Lung (tissue), 12 donors: ENCODE data around the gene CRISPLD2. TPM values are rescaled to one million over a fixed set of nuclear protein-coding genes. Genes with fewer than 3 reads are reported as not detected.

Experiments used
- ATAC-seq: fragments of 200-7000 bp; cut with Tn5 transposase; one replicate; pipeline ENCODE4 v1.9.1; 2020; ENCODE audit warnings: moderate number of reproducible peaks; ENCODE audit not compliant: insufficient read depth, low FRiP score
- DNase-seq, 3 donors: peaks; one replicate each; pipeline ENCODE4 v3.0.0-alpha.2; 2013 to 2017
- H3K27ac ChIP-seq, 2 donors: one replicate each; pipeline ENCODE4 v1.5.1; 2013; ENCODE audit warnings: mild to moderate bottlenecking in 2 of 2, moderate library complexity in 2 of 2, control low read depth in 1 of 2, inconsistent platforms in 1 of 2, low read depth in 1 of 2, low read length in 1 of 2
- H3K27me3 ChIP-seq, 3 donors: one replicate each; pipeline ENCODE4 v1.5.1; 2013; ENCODE audit warnings: low read length in 2 of 3; ENCODE audit not compliant: control insufficient read depth in 3 of 3, insufficient read depth in 3 of 3
- H3K36me3 ChIP-seq, 4 donors: one replicate each; pipeline ENCODE4 v1.5.1; 2013; ENCODE audit warnings: low read length in 4 of 4, mild to moderate bottlenecking in 1 of 4, moderate library complexity in 1 of 4; ENCODE audit not compliant: control insufficient read depth in 4 of 4, insufficient read depth in 4 of 4
- H3K4me1 ChIP-seq, 5 donors: one replicate each; pipeline ENCODE4 v1.5.1; 2013; ENCODE audit warnings: low read length in 5 of 5, mild to moderate bottlenecking in 2 of 5, moderate library complexity in 1 of 5; ENCODE audit not compliant: control insufficient read depth in 5 of 5, insufficient read depth in 5 of 5
- H3K4me3 ChIP-seq: one replicate; pipeline ENCODE4 v1.5.1; 2013; ENCODE audit warnings: mild to moderate bottlenecking, control low read depth, moderate library complexity
- H3K9ac ChIP-seq, 2 donors: one replicate each; pipeline ENCODE4 v1.5.1; 2013; ENCODE audit warnings: low read length in 2 of 2, control low read depth in 1 of 2; ENCODE audit not compliant: insufficient read depth in 1 of 2
- H3K9me3 ChIP-seq, 4 donors: one replicate each; pipeline ENCODE4 v1.5.1; 2013; ENCODE audit warnings: low read length in 3 of 4, mild to moderate bottlenecking in 1 of 4, moderate library complexity in 1 of 4; ENCODE audit not compliant: control insufficient read depth in 4 of 4, insufficient read depth in 3 of 4
- CTCF ChIP-seq: IDR thresholded peaks from 2 replicates; pipeline ENCODE4 v1.5.1; 2012; ENCODE audit warnings: mild to moderate bottlenecking; ENCODE audit errors: control extremely low read depth, extremely low read depth
- WGBS, 2 donors: extraction: QIAGEN DNeasy Blood & Tissue Kit; methylation state at CpG; one replicate each; pipeline ENCODE4 v1.1.7; 2013; 5-methylcytosine and 5-hydroxymethylcytosine counted together
- polyA plus RNA-seq, 2 donors: library from polyadenylated mRNA; stranded (reverse); fragments of 200-250 nt; gene quantifications; one replicate each; pipeline ENCODE4 v1.2.1, GENCODE V29; 2013
- total RNA-seq, 2 donors: library from RNA; depleted of rRNA in 1 of 2; stranded (reverse); fragments of >200 nt in 1 of 2; gene quantifications; one replicate each; pipeline ENCODE4 v1.2.1, GENCODE V29; 2014 to 2021
- donor health status: control.
- donor health status: control.
- donor health status: Bipolar disorder and iron deficiency.
- donor health status: healthy.
- donor health status: DM: yes; HTN: yes; CAD: no.

Gene CRISPLD2
- total and polyA plus RNA-seq, 4 donors = 30.3 to 136 (median 42.5) TPM

- Histone ChIP-seq H3K9ac (no peak overlapping the region), H3K27me3 (no peaks in the 10 kb centered on the region), H3K36me3 (no peaks in the 10 kb centered on the region), H3K27ac (no peak overlapping the region), H3K9me3 (no peaks in the 10 kb centered on the region), H3K4me1 (peaks cover 0 to 37% (median 7%) of the 10 kb centered on the region in 5 donors), H3K4me3 (no peak overlapping the region)
- ATAC-seq (no peak), DNase-seq (no peak)
- no peak for TF ChIP-seq CTCF
- WGBS, 2 donors = 93 to 96% methylated on average over 4 of the region's 4 CpGs
Measured at GRCh38 chr16:84790301-84790700, 29.5 kb upstream of the CRISPLD2 start.

GRCh38 chr16:84791088-84791487 lies 28.7 kb upstream of the CRISPLD2 start:
- no peak for ATAC-seq
- H3K27ac ChIP-seq = no peak overlapping the region

GRCh38 chr16:84791501-84791900 lies 28.3 kb upstream of the CRISPLD2 start:
- no peaks in the 10 kb centered on the region for H3K27me3 ChIP-seq

More at GRCh38 chr16:84791088-84791487, 28.7 kb upstream of the CRISPLD2 start:
- no peaks in the 10 kb centered on the region for H3K9me3 ChIP-seq
- H3K36me3 ChIP-seq = no peaks in the 10 kb centered on the region
- H3K4me3 ChIP-seq = no peak overlapping the region
- peaks cover 0 to 33% (median 7%) of the 10 kb centered on the region in 5 donors for H3K4me1 ChIP-seq
- peak in 2 of 3 donors; percentile 45 to 48 for DNase-seq
- H3K9ac ChIP-seq = no peak overlapping the region
- 73 to 87% methylated on average over 12 of the region's 12 CpGs for WGBS, 2 donors
- no peaks in the 10 kb centered on the region for H3K27me3 ChIP-seq
- TF ChIP-seq CTCF = no peak

More at GRCh38 chr16:84791501-84791900, 28.3 kb upstream of the CRISPLD2 start:
- H3K27ac ChIP-seq = no peak overlapping the region
- H3K9me3 ChIP-seq = no peaks in the 10 kb centered on the region
- DNase-seq (no peak), ATAC-seq (no peak)
- no peak overlapping the region for H3K4me3 ChIP-seq
- TF ChIP-seq CTCF = no peak
- H3K9ac ChIP-seq = no peak overlapping the region
- WGBS, 2 donors = 79 to 87% methylated on average over 6 of the region's 6 CpGs
- peaks cover 0 to 29% (median 6%) of the 10 kb centered on the region in 5 donors for H3K4me1 ChIP-seq
- H3K36me3 ChIP-seq = no peaks in the 10 kb centered on the region
